ENCODE results near the gene ZNF827. TPM values are rescaled to one million over a fixed set of nuclear protein-coding genes. Genes with fewer than 3 reads are reported as not detected.

The ZNF827 gene
- polyA plus RNA-seq, 1 experiment: 15.1 TPM

DNA sequence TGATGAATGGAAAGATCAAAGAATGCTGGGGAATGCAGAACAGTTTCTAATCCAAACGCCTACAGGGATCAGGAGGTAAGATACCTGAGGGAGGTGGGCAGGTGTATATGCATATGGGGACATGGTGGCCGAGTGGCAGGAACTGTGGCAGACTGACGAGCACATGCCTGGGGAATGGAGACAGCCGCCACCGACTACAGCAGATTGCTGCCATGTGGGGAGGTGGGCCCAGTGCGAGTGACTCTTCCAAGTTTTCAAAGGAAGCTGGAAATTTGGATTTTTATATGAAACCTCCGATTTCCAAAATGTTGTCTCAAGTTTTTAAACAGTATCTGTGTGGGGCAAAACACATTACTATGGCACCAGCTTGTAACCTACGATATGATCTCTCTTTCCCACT is 9.9 kb downstream of the ZNF827 start:
- Histone ChIP-seq H3K4me3 (ENCODE audit: low read depth, low read length) (no peak overlapping the region), H3K36me3 (ENCODE audit: control insufficient read depth, insufficient read depth, low read length) (no peaks in the 10 kb centered on the region), H3K27me3 (ENCODE audit: control insufficient read depth, insufficient read depth, low read length) (no peaks in the 10 kb centered on the region)
- DNase-seq (ENCODE audit: low read depth): no peak
- ChIA-PET CTCF (no interaction called here), POLR2A (no interaction called here)
- TF ChIP-seq, protein P1, sequence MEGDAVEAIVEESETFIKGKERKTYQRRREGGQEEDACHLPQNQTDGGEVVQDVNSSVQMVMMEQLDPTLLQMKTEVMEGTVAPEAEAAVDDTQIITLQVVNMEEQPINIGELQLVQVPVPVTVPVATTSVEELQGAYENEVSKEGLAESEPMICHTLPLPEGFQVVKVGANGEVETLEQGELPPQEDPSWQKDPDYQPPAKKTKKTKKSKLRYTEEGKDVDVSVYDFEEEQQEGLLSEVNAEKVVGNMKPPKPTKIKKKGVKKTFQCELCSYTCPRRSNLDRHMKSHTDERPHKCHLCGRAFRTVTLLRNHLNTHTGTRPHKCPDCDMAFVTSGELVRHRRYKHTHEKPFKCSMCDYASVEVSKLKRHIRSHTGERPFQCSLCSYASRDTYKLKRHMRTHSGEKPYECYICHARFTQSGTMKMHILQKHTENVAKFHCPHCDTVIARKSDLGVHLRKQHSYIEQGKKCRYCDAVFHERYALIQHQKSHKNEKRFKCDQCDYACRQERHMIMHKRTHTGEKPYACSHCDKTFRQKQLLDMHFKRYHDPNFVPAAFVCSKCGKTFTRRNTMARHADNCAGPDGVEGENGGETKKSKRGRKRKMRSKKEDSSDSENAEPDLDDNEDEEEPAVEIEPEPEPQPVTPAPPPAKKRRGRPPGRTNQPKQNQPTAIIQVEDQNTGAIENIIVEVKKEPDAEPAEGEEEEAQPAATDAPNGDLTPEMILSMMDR (IDR thresholded peaks at IDR 0.05; ENCODE audit: insufficient read depth, low read depth, low read length): no peak

DNA sequence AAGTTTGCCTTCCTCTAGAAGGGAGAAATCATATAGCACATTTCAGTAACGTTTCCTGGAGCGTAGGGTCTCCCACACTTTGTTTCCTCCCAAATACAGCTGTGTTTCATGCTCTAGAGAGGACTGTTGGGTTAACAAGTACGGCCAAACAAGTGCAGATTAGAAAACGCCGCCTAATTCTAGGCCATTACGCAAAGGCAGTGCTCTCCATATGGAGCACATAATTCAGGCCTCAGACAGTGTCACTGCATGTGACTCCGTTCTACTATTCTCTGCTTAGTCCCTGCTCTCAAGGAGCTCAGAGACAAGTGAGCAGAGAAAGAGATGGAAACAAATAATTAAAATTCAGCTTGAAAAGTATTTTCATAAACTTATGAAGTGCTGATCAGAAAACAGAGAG is 11.6 kb downstream of the ZNF827 start:
- no peak for DNase-seq (ENCODE audit: low read depth)
- CTCF ChIA-PET: no interaction called here
- no peaks in the 10 kb centered on the region for H3K27me3 ChIP-seq (ENCODE audit: control insufficient read depth, insufficient read depth, low read length)
- POLR2A ChIA-PET: no interaction called here
- no peak overlapping the region for H3K4me3 ChIP-seq (ENCODE audit: low read depth, low read length)
- TF ChIP-seq, protein P1 (IDR thresholded peaks at IDR 0.05; ENCODE audit: insufficient read depth, low read depth, low read length): no peak
- H3K36me3 ChIP-seq (ENCODE audit: control insufficient read depth, insufficient read depth, low read length): no peaks in the 10 kb centered on the region

DNA sequence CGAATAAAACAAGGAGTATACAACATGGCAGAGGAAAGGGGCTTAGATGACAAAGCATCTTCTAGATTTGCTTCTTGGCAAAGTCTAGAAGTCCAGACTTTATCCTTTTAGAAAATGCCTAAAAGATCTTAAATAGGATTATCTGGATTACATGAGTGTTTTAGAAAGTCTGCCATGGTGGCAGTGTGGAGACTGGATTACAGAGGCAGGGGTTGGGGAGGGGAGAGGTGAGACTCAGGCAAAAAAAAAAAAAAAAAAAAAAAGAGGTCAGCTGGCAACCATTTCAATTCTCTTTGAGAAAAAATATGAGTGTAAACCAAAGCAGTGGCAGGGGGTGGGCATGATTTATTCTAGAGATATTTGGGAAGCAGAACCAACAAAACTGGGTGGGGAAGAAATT is 17.4 kb downstream of the ZNF827 start:
- CTCF ChIA-PET: no interaction called here
- POLR2A ChIA-PET: no interaction called here
- Histone ChIP-seq H3K27me3 (ENCODE audit: control insufficient read depth, insufficient read depth, low read length) (no peaks in the 10 kb centered on the region), H3K36me3 (ENCODE audit: control insufficient read depth, insufficient read depth, low read length) (no peaks in the 10 kb centered on the region), H3K4me3 (ENCODE audit: low read depth, low read length) (no peak overlapping the region)
- no peak for DNase-seq (ENCODE audit: low read depth)
- TF ChIP-seq, protein P1 (IDR thresholded peaks at IDR 0.05; ENCODE audit: insufficient read depth, low read depth, low read length): no peak

DNA sequence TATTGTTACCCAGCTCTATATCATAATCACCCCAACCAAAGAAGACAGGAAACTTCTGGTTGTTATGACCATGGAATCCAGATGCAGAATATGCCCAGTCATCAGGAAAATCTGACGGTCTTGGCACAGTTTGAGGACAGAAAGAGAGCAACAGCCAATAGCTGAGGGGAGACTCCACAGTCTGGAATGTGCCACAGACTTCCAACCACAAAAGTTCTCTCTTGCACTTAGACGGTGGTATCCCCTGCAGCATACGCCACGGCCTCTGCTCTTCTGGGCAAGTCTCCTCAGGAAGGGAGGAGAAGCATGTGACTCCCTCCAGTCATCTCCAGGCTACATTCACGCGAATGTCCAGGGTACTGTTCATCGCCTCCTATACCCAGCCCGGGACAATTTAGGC is 18.4 kb downstream of the ZNF827 start:
- ChIA-PET CTCF (interaction anchor here (1.1 to 1.5 kb wide), 2 partner anchors 9 to 10 kb away, joined by 3 to 4 read pairs; no protein-coding TSS in a partner anchor), POLR2A (no interaction called here)
- H3K4me3 ChIP-seq (ENCODE audit: low read depth, low read length): no peak overlapping the region
- no peaks in the 10 kb centered on the region for H3K36me3 ChIP-seq (ENCODE audit: control insufficient read depth, insufficient read depth, low read length)
- TF ChIP-seq, protein P1 (IDR thresholded peaks at IDR 0.05; ENCODE audit: insufficient read depth, low read depth, low read length): no peak
- DNase-seq (ENCODE audit: low read depth): peak; percentile 81
- no peaks in the 10 kb centered on the region for H3K27me3 ChIP-seq (ENCODE audit: control insufficient read depth, insufficient read depth, low read length)

DNA sequence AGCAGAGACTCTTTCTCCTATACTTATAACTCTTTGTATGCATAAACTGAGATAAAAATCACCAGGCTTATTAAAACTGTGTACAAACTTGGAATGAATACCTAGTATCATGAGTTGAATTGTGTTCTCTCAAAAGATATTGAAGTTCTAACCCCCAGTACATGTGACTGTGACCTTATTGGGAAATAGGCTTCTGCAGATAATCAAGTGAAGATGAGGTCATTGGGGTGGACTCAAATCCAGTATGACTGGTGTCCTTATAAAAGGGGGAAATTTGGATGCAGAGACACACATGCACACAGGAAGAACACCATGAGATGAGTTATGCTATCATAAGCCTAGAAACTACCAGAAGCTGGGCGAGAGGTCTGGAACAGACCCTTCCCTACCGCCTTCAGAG is 26.2 kb downstream of the ZNF827 start:
- H3K36me3 ChIP-seq (ENCODE audit: control insufficient read depth, insufficient read depth, low read length): no peaks in the 10 kb centered on the region
- POLR2A ChIA-PET: no interaction called here
- DNase-seq (ENCODE audit: low read depth): no peak
- H3K4me3 ChIP-seq (ENCODE audit: low read depth, low read length): no peak overlapping the region
- CTCF ChIA-PET: interaction anchor here (0.8 to 1.7 kb wide), 3 partner anchors 8 to 23 kb away, joined by 3 to 5 read pairs (median 3); no protein-coding TSS in a partner anchor
- TF ChIP-seq, protein P1 (IDR thresholded peaks at IDR 0.05; ENCODE audit: insufficient read depth, low read depth, low read length): no peak
- H3K27me3 ChIP-seq (ENCODE audit: control insufficient read depth, insufficient read depth, low read length): no peaks in the 10 kb centered on the region
